Stimulated activated CD8-positive, alpha-beta memory T cell treated with anti-CD3 and anti-CD28 coated beads, Interleukin-4, amount 100 ng/mL, for 1 hour (primary cell): ENCODE measurements around the gene CHSY1.
"Not testable (repeated sequence)": the region's sequence is repeated elsewhere in the genome, so short reads cannot be mapped to it uniquely, and the experiment has no call there.

ENCODE experiments used
- DNase-seq, 2 donors: peaks; one replicate each; pipeline ENCODE4 v3.0.0-alpha.2; 2020; ENCODE audit warnings: low read depth in 2 of 2, low spot score in 1 of 2

CHSY1 gene

GRCh38 chr15:101138086-101138660 lies 113.7 kb downstream of the CHSY1 start:
- no peak for DNase-seq

GRCh38 chr15:101137312-101137940 lies 114.4 kb downstream of the CHSY1 start:
- DNase-seq = no peak

- no peak for DNase-seq
These were observed 115.2 kb downstream of the CHSY1 start for GRCh38 chr15:101136381-101137268.

- DNase-seq = no peak
These were observed 116.2 kb downstream of the CHSY1 start for GRCh38 chr15:101135532-101136166.

GRCh38 chr15:101134780-101135179 lies 117.1 kb downstream of the CHSY1 start:
- no peak for DNase-seq

- no peak for DNase-seq
These were observed 118.0 kb downstream of the CHSY1 start for GRCh38 chr15:101133751-101134261.

GRCh38 chr15:101133181-101133460 lies 118.7 kb downstream of the CHSY1 start:
- DNase-seq = no peak

- DNase-seq = no peak
These were observed 119.3 kb downstream of the CHSY1 start for GRCh38 chr15:101132390-101133180.

- DNase-seq = no peak
These were observed 120.1 kb downstream of the CHSY1 start for GRCh38 chr15:101131489-101132389.

- DNase-seq = no peak
These were observed 121.9 kb downstream of the CHSY1 start for GRCh38 chr15:101129851-101130380.

- no peak for DNase-seq
These were observed 123.4 kb downstream of the CHSY1 start for GRCh38 chr15:101128221-101129015.

GRCh38 chr15:101127506-101128076 lies 124.3 kb downstream of the CHSY1 start:
- DNase-seq = no peak

GRCh38 chr15:101126618-101127505 lies 125.0 kb downstream of the CHSY1 start:
- no peak for DNase-seq

GRCh38 chr15:101125881-101126428 lies 125.9 kb downstream of the CHSY1 start:
- not testable (repeated sequence) for DNase-seq
